GM12878 (cell line): Measurements from ENCODE around the gene TVP23C. TPM values are rescaled to one million over a fixed set of nuclear protein-coding genes. Genes with fewer than 3 reads are reported as not detected.

Experiments
- ATAC-seq: fragments of 200-7000 bp; cut with Tn5 transposase; 3 replicates; pipeline ENCODE4 v1.9.1; 2020; ENCODE audit warnings: mild to moderate bottlenecking, moderate library complexity
- BruUV-seq: library from RNA; stranded (reverse); fragments of 400-500 nt; replicated peaks from 2 replicates; lab custom pipeline; 2021; lab: Mats Ljungman, UMichigan
- CTCF ChIA-PET: fragments of 300-600 bp; sonication (Branson Sonifier 250); formaldehyde crosslinking; extraction: SDS; loops from one replicate; lab custom pipeline; 2021; ENCODE audit warnings: inconsistent platforms; lab: Yijun Ruan, JAX
- POLR2A ChIA-PET: fragments of 350-600 bp; formaldehyde crosslinking; extraction: SDS; loops from one replicate; lab custom pipeline; 2021; ENCODE audit warnings: inconsistent platforms; lab: Charles Lee
- RAD21 ChIA-PET: fragments of 300-600 bp; sonication (Branson Sonifier 250); formaldehyde crosslinking; loops from one replicate; lab custom pipeline; 2023; ENCODE audit warnings: antibody characterized with exemption; ENCODE audit not compliant: unreplicated experiment; lab: Charles Lee
- SMC1A ChIA-PET: fragments of 300-600 bp; sonication (Branson Sonifier 250); formaldehyde crosslinking; loops from one replicate; lab custom pipeline; 2023; ENCODE audit not compliant: unreplicated experiment, uncharacterized antibody; lab: Charles Lee
- DNase-seq: peaks from one replicate; pipeline ENCODE4 v3.0.0-alpha.2; 2011; ENCODE audit warnings: low read depth, low spot score
- FAIRE-seq: peaks from 3 replicates; lab custom pipeline; 2011; peaks lifted over from hg19 to GRCh38; lab: Jason Lieb, UNC
- H2AFZ ChIP-seq: 2 replicates; pipeline ENCODE4 v1.6.0; 2011; ENCODE audit warnings: low read depth, low read length, control low read depth; ENCODE audit not compliant: control insufficient read depth
- H3K27ac ChIP-seq: 2 replicates; pipeline ENCODE4 v1.5.1; 2011; ENCODE audit warnings: control low read depth; ENCODE audit not compliant: control insufficient read depth, insufficient read depth
- H3K27me3 ChIP-seq, 2 experiments: replicated peaks in 1 of 2; 2 replicates each; pipeline versions ENCODE4 v1.6.0 to v1.6.1; 2011; ENCODE audit warnings: low read length in 1 of 2; ENCODE audit not compliant: control insufficient read depth in 2 of 2, insufficient read depth in 2 of 2
- H3K36me3 ChIP-seq, 2 experiments: 2 replicates each; pipeline ENCODE4 v1.5.1; 2011; ENCODE audit warnings: low read length in 1 of 2; ENCODE audit not compliant: control insufficient read depth in 2 of 2, insufficient read depth in 2 of 2
- H3K4me1 ChIP-seq: 2 replicates; pipeline ENCODE4 v1.6.1; 2011; ENCODE audit warnings: mild to moderate bottlenecking, low read length, moderate library complexity, mixed read lengths; ENCODE audit not compliant: control insufficient read depth, insufficient read depth
- H3K4me2 ChIP-seq: 2 replicates; pipeline ENCODE4 v1.6.0; 2011; ENCODE audit warnings: control low read depth; ENCODE audit not compliant: control insufficient read depth, insufficient read depth
- H3K4me3 ChIP-seq: fragments of 200-600 bp; sonication (generic); 2 replicates; pipeline ENCODE4 v1.5.1; 2016
- H3K79me2 ChIP-seq: 2 replicates; pipeline ENCODE4 v1.6.0; 2011; ENCODE audit warnings: low read length; ENCODE audit not compliant: control insufficient read depth, insufficient read depth
- H3K9ac ChIP-seq: 2 replicates; pipeline ENCODE4 v1.8.0; 2011; ENCODE audit warnings: low read length, control low read depth, mixed read lengths; ENCODE audit not compliant: control insufficient read depth, insufficient read depth
- H3K9me3 ChIP-seq: replicated peaks from 3 replicates; pipeline ENCODE4 v1.5.1; 2011; ENCODE audit warnings: mild to moderate bottlenecking, low read length; ENCODE audit not compliant: control insufficient read depth, insufficient read depth
- H4K20me1 ChIP-seq: 2 replicates; pipeline ENCODE4 v1.6.0; 2011; ENCODE audit not compliant: control insufficient read depth, insufficient read depth
- ELK1 ChIP-seq: IDR thresholded peaks from 2 replicates; pipeline ENCODE4 v1.6.1; 2012; ENCODE audit warnings: low read depth, low read length, improper control_type of control experiment
- KLF5 ChIP-seq: fragments of 450-650 bp; IDR thresholded peaks from 2 replicates; pipeline ENCODE4 v1.6.1; 2014; ENCODE audit warnings: mild to moderate bottlenecking; ENCODE audit not compliant: partially characterized antibody
- MXI1 ChIP-seq: fragments of 150-350 bp; IDR thresholded peaks from 2 replicates; pipeline ENCODE4 v1.6.1; 2011; ENCODE audit warnings: low read depth, mild to moderate bottlenecking, inconsistent platforms, low read length, improper control_type of control experiment
- NFXL1 ChIP-seq: fragments of 450-650 bp; IDR thresholded peaks from 2 replicates; pipeline ENCODE4 v1.6.1; 2017; ENCODE audit warnings: antibody characterized with exemption, mild to moderate bottlenecking, borderline replicate concordance
- PAX5 ChIP-seq: IDR thresholded peaks from 2 replicates; pipeline ENCODE4 v1.6.1; 2011; ENCODE audit warnings: low read depth, low read length, borderline replicate concordance
- RAD21 ChIP-seq: IDR thresholded peaks from 2 replicates; pipeline ENCODE4 v1.6.1; 2011; ENCODE audit warnings: mild to moderate bottlenecking, low read depth, low read length, moderate library complexity; ENCODE audit not compliant: insufficient read depth
- TAF1 ChIP-seq: IDR thresholded peaks from 2 replicates; pipeline ENCODE4 v1.6.1; 2011; ENCODE audit warnings: mild to moderate bottlenecking, low read depth, low read length, borderline replicate concordance
- YBX1 ChIP-seq: fragments of 450-650 bp; IDR thresholded peaks from 2 replicates; pipeline ENCODE4 v1.6.1; 2016; ENCODE audit warnings: antibody characterized with exemption
- WGBS: methylation state at CpG from one replicate; pipeline ENCODE4 v1.1.6; 2016; ENCODE audit warnings: low lambda C conversion rate; ENCODE audit not compliant: insufficient replicate concordance, insufficient coverage; ENCODE audit errors: missing lambda C conversion rate; 5-methylcytosine and 5-hydroxymethylcytosine counted together
- in situ Hi-C: fragments of 300-500 bp; cut with MboI; formaldehyde crosslinking; loops from 9 replicates; pipeline ENCODE4 v1.14.3; 2018; ENCODE audit warnings: mixed read lengths
- intact Hi-C: fragments of 100-400 bp; cut with micrococcal nuclease; formaldehyde crosslinking; loops from one replicate; pipeline ENCODE4 v1.14.2; 2022; ENCODE audit not compliant: unreplicated experiment
- polyA plus RNA-seq, 11 experiments: library from polyadenylated mRNA; depleted of rRNA in 4 of 11; unstranded in 6 of 11; stranded (reverse) in 5 of 11; fragments of >200 nt; fragmentation: Nextera tagmentation in 4 of 11; fragmentation: Illumina TruSeq in 1 of 11; extraction: Ambion mirVana in 4 of 11; extraction: Trizol in 1 of 11; gene quantifications; 1 replicate in 1 of 11; 2 replicates in 10 of 11; pipeline versions ENCODE4 v1.2.1 to v1.2.3, GENCODE V29; 2011 to 2016; ENCODE audit warnings: inconsistent platforms in 2 of 11, missing spikeins in 2 of 11, low read depth in 1 of 11
- total RNA-seq, 4 experiments: library from RNA; depleted of rRNA in 3 of 4; stranded (reverse); fragments of >200 nt in 3 of 4; fragmentation: Illumina TruSeq in 1 of 4; extraction: Trizol in 1 of 4; gene quantifications; 2 replicates each; pipeline versions ENCODE4 v1.2.1 to v1.2.3, GENCODE V29; 2013 to 2021

TVP23C gene
- total and polyA plus RNA-seq, 10 of the 15 experiments (the other 5 are each of a cell fraction or from before 2014, with no cell fraction given): 0.42 to 5.0 (median 2.7) TPM

- ChIA-PET RAD21 (no interaction called here), POLR2A (no interaction called here), SMC1A (no interaction called here), CTCF (no interaction called here)
- Histone ChIP-seq H3K27ac (no peak overlapping the region), H3K9me3 (no peaks in the 10 kb centered on the region), H2AFZ (no peak overlapping the region), H3K4me1 (no peaks in the 10 kb centered on the region), H3K4me2 (no peak overlapping the region), H4K20me1 (no peaks in the 10 kb centered on the region), H3K4me3 (no peak overlapping the region), H3K79me2 (no peaks in the 10 kb centered on the region), H3K27me3 (no peaks in the 10 kb centered on the region), H3K36me3 (no peaks in the 10 kb centered on the region), H3K9ac (no peak overlapping the region)
- DNase-seq (no peak), ATAC-seq (no peak), FAIRE-seq (no peak)
- TF ChIP-seq YBX1: no peak
- no peak for TF ChIP-seq RAD21
- WGBS: 10% methylated on average over 7 of the region's 7 CpGs
- no TSS peak for BruUV-seq
- intact Hi-C loops: no loop called here
- in situ Hi-C loops: no loop called here
Measured at GRCh38 chr17:15508466-15508865, 54.8 kb downstream of the TVP23C start.

- Histone ChIP-seq H3K79me2 (no peaks in the 10 kb centered on the region), H2AFZ (no peak overlapping the region), H4K20me1 (no peaks in the 10 kb centered on the region)
- FAIRE-seq (no peak), DNase-seq (no peak)
- POLR2A ChIA-PET: no interaction called here
- TF ChIP-seq KLF5: no peak
- no peak for TF ChIP-seq NFXL1
- no peak for TF ChIP-seq ELK1
- no peak for TF ChIP-seq MXI1
- no peak for TF ChIP-seq PAX5
- TF ChIP-seq TAF1: no peak
- TF ChIP-seq, all 136 proteins: peak for 0
- H3K36me3 ChIP-seq: no peaks in the 10 kb centered on the region
- H3K4me3 ChIP-seq: no peak overlapping the region
- ChIA-PET SMC1A (no interaction called here), RAD21 (no interaction called here), CTCF (no interaction called here)
- H3K4me1 ChIP-seq: peaks cover 3% of the 10 kb centered on the region; the same call in 1 of the 2 replicates
- no peaks in the 10 kb centered on the region for H3K27me3 ChIP-seq
- in situ Hi-C loops (no loop called here), intact Hi-C loops (no loop called here)
- ATAC-seq: no peak
- H3K9me3 ChIP-seq: no peaks in the 10 kb centered on the region
- BruUV-seq: no TSS peak
- no peak overlapping the region for H3K4me2 ChIP-seq
- H3K9ac ChIP-seq: no peak overlapping the region
- WGBS: 34% methylated on average over 3 of the region's 3 CpGs
- no peak overlapping the region for H3K27ac ChIP-seq
Measured at GRCh38 chr17:15507896-15508295, 55.4 kb downstream of the TVP23C start.
